ENCODE data around the gene NDNF. TPM values are rescaled to one million over a fixed set of nuclear protein-coding genes. Genes with fewer than 3 reads are reported as not detected.

NDNF gene
- total and polyA plus RNA-seq, 2 donors (not counting 3 experiments of a cell fraction or from before 2014, with no cell fraction given), result not detected

- intact Hi-C loops (cut with micrococcal nuclease) (loop anchor here (2.0 kb wide), 2 partner anchors 87 to 147 kb away; partner anchors contain the start of gene PRDM5), dilution Hi-C loops (cut with MboI; ENCODE audit: extremely low pct_ligation_motif_present, low sequenced_read_pairs) (no loop called here)
- DNase-seq (ENCODE audit: low read depth, low spot score) (no peak), FAIRE-seq (no peak)
- TF ChIP-seq FOS (IDR thresholded peaks at IDR 0.05; ENCODE audit: borderline replicate concordance, insufficient read depth, low read length), result no peak
- no peak for TF ChIP-seq POLR2AphosphoS5 (IDR thresholded peaks at IDR 0.05; ENCODE audit: insufficient read depth, low read depth, low read length)
- TF ChIP-seq GATA2 (IDR thresholded peaks at IDR 0.05; ENCODE audit: insufficient read depth, insufficient read length, low read depth, low read length), result no peak
- TF ChIP-seq EZH2 (IDR thresholded peaks at IDR 0.05; ENCODE audit: borderline replicate concordance, low read depth, low read length, severe bottlenecking), result no peak
- TF ChIP-seq JUN (IDR thresholded peaks at IDR 0.05; ENCODE audit: borderline replicate concordance, insufficient read depth, insufficient read length, low read depth), result no peak
- Histone ChIP-seq H3K4me3 (replicated peaks in 1 of 3; ENCODE audit: insufficient read depth in 1 of 3, low read depth in 1 of 3, low read length in 3 of 3) (no peak overlapping the region), H3K27ac (ENCODE audit: insufficient read depth, low read depth, low read length) (no peak overlapping the region), H3K9ac (replicated peaks; ENCODE audit: extremely low read depth, insufficient read depth, low read length) (no peak overlapping the region), H3K9me1 (replicated peaks; ENCODE audit: control insufficient read depth, extremely low read depth, insufficient read depth, low read length) (no peaks in the 10 kb centered on the region), H3K36me3 (ENCODE audit: control insufficient read depth in 2 of 2, extremely low read depth in 1 of 2, insufficient read depth in 2 of 2, low read length in 2 of 2) (no peaks in the 10 kb centered on the region), H3K9me3 (replicated peaks; ENCODE audit: control insufficient read depth, insufficient read depth, low read length) (no peaks in the 10 kb centered on the region), H3K79me2 (ENCODE audit: control insufficient read depth, insufficient read depth, low read length) (no peaks in the 10 kb centered on the region), H3K27me3 (ENCODE audit: control insufficient read depth in 2 of 2, insufficient read depth in 2 of 2, low read length in 2 of 2) (peaks cover 35 to 40% of the 10 kb centered on the region in 2 experiments), H3K4me1 (ENCODE audit: control insufficient read depth, extremely low read depth, insufficient read depth, low read length) (peaks cover 8% of the 10 kb centered on the region), H2AFZ (ENCODE audit: low read depth, low read length) (no peak overlapping the region), H3K4me2 (ENCODE audit: insufficient read depth, low read length) (no peak overlapping the region), H4K20me1 (replicated peaks; ENCODE audit: control insufficient read depth, extremely low read depth, insufficient read depth, low read length) (no peaks in the 10 kb centered on the region)
- BruUV-seq (replicated peaks), result no TSS peak
- ChIA-PET CTCF (interaction anchor here (2.0 kb wide), 1 partner anchor 9 kb away, joined by 5 read pairs; no protein-coding TSS in a partner anchor), POLR2A (no interaction called here)
These were observed 2.1 kb downstream of the NDNF start for GRCh38 chr4:121070274-121070673.

GRCh38 chr4:121069430-121069829 is 2.9 kb downstream of the NDNF start:
- H3K79me2 ChIP-seq (ENCODE audit: control insufficient read depth, insufficient read depth, low read length), result no peaks in the 10 kb centered on the region
- dilution Hi-C loops (cut with MboI; ENCODE audit: extremely low pct_ligation_motif_present, low sequenced_read_pairs) (no loop called here), intact Hi-C loops (cut with micrococcal nuclease) (no loop called here)
- H3K4me2 ChIP-seq (ENCODE audit: insufficient read depth, low read length), result no peak overlapping the region
- BruUV-seq (replicated peaks), result no TSS peak
- no peak overlapping the region for H3K4me3 ChIP-seq (replicated peaks in 1 of 3; ENCODE audit: insufficient read depth in 1 of 3, low read depth in 1 of 3, low read length in 3 of 3)
- ChIA-PET POLR2A (no interaction called here), CTCF (interaction anchor here (0.8 to 0.9 kb wide), 2 partner anchors 10 to 11 kb away, joined by 3 read pairs; no protein-coding TSS in a partner anchor)
- DNase-seq (ENCODE audit: low read depth, low spot score) (no peak), FAIRE-seq (no peak)
- no peaks in the 10 kb centered on the region for H3K36me3 ChIP-seq (ENCODE audit: control insufficient read depth in 2 of 2, extremely low read depth in 1 of 2, insufficient read depth in 2 of 2, low read length in 2 of 2)
- no peak for TF ChIP-seq POLR2A (IDR thresholded peaks at IDR 0.05; ENCODE audit: low read depth, low read length)
- no peak for TF ChIP-seq CTCF (IDR thresholded peaks at IDR 0.05; ENCODE audit: extremely low read depth in 1 of 2, insufficient read depth in 1 of 2, low read depth in 1 of 2, low read length in 2 of 2)
- TF ChIP-seq POLR2AphosphoS5 (IDR thresholded peaks at IDR 0.05; ENCODE audit: insufficient read depth, low read depth, low read length), result no peak
- no peak for TF ChIP-seq FOS (IDR thresholded peaks at IDR 0.05; ENCODE audit: borderline replicate concordance, insufficient read depth, low read length)
- no peak for TF ChIP-seq GATA2 (IDR thresholded peaks at IDR 0.05; ENCODE audit: insufficient read depth, insufficient read length, low read depth, low read length)
- no peak for TF ChIP-seq JUN (IDR thresholded peaks at IDR 0.05; ENCODE audit: borderline replicate concordance, insufficient read depth, insufficient read length, low read depth)
- no peak for TF ChIP-seq EZH2 (IDR thresholded peaks at IDR 0.05; ENCODE audit: borderline replicate concordance, low read depth, low read length, severe bottlenecking)
- no peak for TF ChIP-seq MAX (IDR thresholded peaks at IDR 0.05; ENCODE audit: insufficient read depth, insufficient read length)
- TF ChIP-seq MYC (IDR thresholded peaks at IDR 0.05; ENCODE audit: low read depth, low read length), result no peak
- H3K9me1 ChIP-seq (replicated peaks; ENCODE audit: control insufficient read depth, extremely low read depth, insufficient read depth, low read length), result no peaks in the 10 kb centered on the region
- H3K9ac ChIP-seq (replicated peaks; ENCODE audit: extremely low read depth, insufficient read depth, low read length), result no peak overlapping the region
- peaks cover 31 to 33% of the 10 kb centered on the region in 2 experiments for H3K27me3 ChIP-seq (ENCODE audit: control insufficient read depth in 2 of 2, insufficient read depth in 2 of 2, low read length in 2 of 2)
- no peaks in the 10 kb centered on the region for H4K20me1 ChIP-seq (replicated peaks; ENCODE audit: control insufficient read depth, extremely low read depth, insufficient read depth, low read length)
- H3K9me3 ChIP-seq (replicated peaks; ENCODE audit: control insufficient read depth, insufficient read depth, low read length), result no peaks in the 10 kb centered on the region
- no peak overlapping the region for H3K27ac ChIP-seq (ENCODE audit: insufficient read depth, low read depth, low read length)
- no peak overlapping the region for H2AFZ ChIP-seq (ENCODE audit: low read depth, low read length)
- H3K4me1 ChIP-seq (ENCODE audit: control insufficient read depth, extremely low read depth, insufficient read depth, low read length), result peaks cover 8% of the 10 kb centered on the region
